ENCODE data around the gene THRB. TPM values are rescaled to one million over a fixed set of nuclear protein-coding genes. Genes with fewer than 3 reads are reported as not detected.

The THRB gene
- total and polyA plus RNA-seq, 5 donors from 2014 or later = 0.30 TPM; not detected in 4

- H3K4me3 Mint-ChIP-seq = no peak overlapping the region
- peaks cover 5% of the 10 kb centered on the region for H3K27me3 Mint-ChIP-seq
- ATAC-seq (ENCODE audit: low read depth in 2 of 2) (no peak), DNase-seq (no peak)
- Histone ChIP-seq H3K4me1 (ENCODE audit: control insufficient read depth, insufficient read depth, low read length, poor library complexity, severe bottlenecking) (no peaks in the 10 kb centered on the region), H3K36me3 (ENCODE audit: control insufficient read depth, insufficient read depth, low read length) (no peaks in the 10 kb centered on the region), H3K27me3 (ENCODE audit: control insufficient read depth, insufficient read depth, low read length) (no peaks in the 10 kb centered on the region), H3K4me3 (ENCODE audit: low read depth, low read length) (no peak overlapping the region), H3K9me3 (ENCODE audit: control insufficient read depth in 2 of 2, low read length in 2 of 2) (no peaks in the 10 kb centered on the region), H3K27ac (ENCODE audit: insufficient read depth, low read length, poor library complexity, severe bottlenecking) (no peak overlapping the region)
- H3K27ac Mint-ChIP-seq = no peak overlapping the region
- peaks cover 0 to 2% (median 0%) of the 10 kb centered on the region in 4 donors for H3K4me1 Mint-ChIP-seq
- H3K9me3 Mint-ChIP-seq = no peaks in the 10 kb centered on the region
- no peaks in the 10 kb centered on the region for H3K36me3 Mint-ChIP-seq
Observed at GRCh38 chr3:24154013-24154695, 340.5 kb downstream of the THRB start.

GRCh38 chr3:24151594-24151993 is 343.1 kb downstream of the THRB start:
- H3K4me1 Mint-ChIP-seq = no peaks in the 10 kb centered on the region
- no peak overlapping the region for H3K4me3 ChIP-seq (ENCODE audit: low read depth, low read length)
- ATAC-seq (ENCODE audit: low read depth in 2 of 2) (no peak), DNase-seq (no peak)
- H3K4me1 ChIP-seq (ENCODE audit: control insufficient read depth, insufficient read depth, low read length, poor library complexity, severe bottlenecking) = no peaks in the 10 kb centered on the region
- no peak overlapping the region for H3K27ac ChIP-seq (ENCODE audit: insufficient read depth, low read length, poor library complexity, severe bottlenecking)
- no peaks in the 10 kb centered on the region for H3K9me3 Mint-ChIP-seq
- no peak overlapping the region for H3K27ac Mint-ChIP-seq
- H3K27me3 Mint-ChIP-seq = peaks cover 5% of the 10 kb centered on the region
- no peaks in the 10 kb centered on the region for H3K9me3 ChIP-seq (ENCODE audit: control insufficient read depth in 2 of 2, low read length in 2 of 2)
- H3K36me3 ChIP-seq (ENCODE audit: control insufficient read depth, insufficient read depth, low read length) = no peaks in the 10 kb centered on the region
- H3K27me3 ChIP-seq (ENCODE audit: control insufficient read depth, insufficient read depth, low read length) = no peaks in the 10 kb centered on the region
- peaks cover under 1% of the 10 kb centered on the region for H3K36me3 Mint-ChIP-seq
- H3K4me3 Mint-ChIP-seq = no peak overlapping the region

- H3K9me3 Mint-ChIP-seq = peaks cover 0 to 2% (median 0%) of the 10 kb centered on the region in 7 donors
- H3K36me3 Mint-ChIP-seq = peaks cover 3% of the 10 kb centered on the region
- H3K4me1 Mint-ChIP-seq = no peaks in the 10 kb centered on the region
- H3K4me3 ChIP-seq (ENCODE audit: low read depth, low read length) = no peak overlapping the region
- no peaks in the 10 kb centered on the region for H3K36me3 ChIP-seq (ENCODE audit: control insufficient read depth, insufficient read depth, low read length)
- no peaks in the 10 kb centered on the region for H3K9me3 ChIP-seq (ENCODE audit: control insufficient read depth in 2 of 2, low read length in 2 of 2)
- no peaks in the 10 kb centered on the region for H3K27me3 ChIP-seq (ENCODE audit: control insufficient read depth, insufficient read depth, low read length)
- H3K27ac ChIP-seq (ENCODE audit: insufficient read depth, low read length, poor library complexity, severe bottlenecking) = no peak overlapping the region
- DNase-seq = no peak
- peaks cover 5% of the 10 kb centered on the region for H3K27me3 Mint-ChIP-seq
- H3K27ac Mint-ChIP-seq = no peak overlapping the region
- H3K4me1 ChIP-seq (ENCODE audit: control insufficient read depth, insufficient read depth, low read length, poor library complexity, severe bottlenecking) = no peaks in the 10 kb centered on the region
- H3K4me3 Mint-ChIP-seq = no peak overlapping the region
- ATAC-seq (ENCODE audit: low read depth in 2 of 2) = no peak
Observed at GRCh38 chr3:24149032-24149431, 345.6 kb downstream of the THRB start.

- Mint-ChIP-seq H3K27ac (no peak overlapping the region), H3K4me3 (no peak overlapping the region), H3K36me3 (peaks cover 3% of the 10 kb centered on the region), H3K4me1 (no peaks in the 10 kb centered on the region), H3K9me3 (peaks cover 0 to 2% (median 0%) of the 10 kb centered on the region in 7 donors), H3K27me3 (peaks cover 4% of the 10 kb centered on the region)
- Histone ChIP-seq H3K27ac (ENCODE audit: insufficient read depth, low read length, poor library complexity, severe bottlenecking) (no peak overlapping the region), H3K9me3 (ENCODE audit: control insufficient read depth in 2 of 2, low read length in 2 of 2) (no peaks in the 10 kb centered on the region), H3K27me3 (ENCODE audit: control insufficient read depth, insufficient read depth, low read length) (no peaks in the 10 kb centered on the region), H3K36me3 (ENCODE audit: control insufficient read depth, insufficient read depth, low read length) (no peaks in the 10 kb centered on the region), H3K4me1 (ENCODE audit: control insufficient read depth, insufficient read depth, low read length, poor library complexity, severe bottlenecking) (no peaks in the 10 kb centered on the region), H3K4me3 (ENCODE audit: low read depth, low read length) (no peak overlapping the region)
- no peak for DNase-seq
- ATAC-seq (ENCODE audit: low read depth in 2 of 2) = no peak
Observed at GRCh38 chr3:24145981-24146822, 348.4 kb downstream of the THRB start.

GRCh38 chr3:24145481-24145880 is 349.2 kb downstream of the THRB start:
- no peak for DNase-seq
- no peak overlapping the region for H3K4me3 Mint-ChIP-seq
- H3K4me3 ChIP-seq (ENCODE audit: low read depth, low read length) = no peak overlapping the region

GRCh38 chr3:24142127-24142526 is 352.5 kb downstream of the THRB start:
- H3K27ac Mint-ChIP-seq = no peak overlapping the region
- no peak overlapping the region for H3K4me3 Mint-ChIP-seq
- H3K27me3 Mint-ChIP-seq = no peaks in the 10 kb centered on the region
- Histone ChIP-seq H3K4me1 (ENCODE audit: control insufficient read depth, insufficient read depth, low read length, poor library complexity, severe bottlenecking) (no peaks in the 10 kb centered on the region), H3K36me3 (ENCODE audit: control insufficient read depth, insufficient read depth, low read length) (no peaks in the 10 kb centered on the region), H3K27me3 (ENCODE audit: control insufficient read depth, insufficient read depth, low read length) (no peaks in the 10 kb centered on the region), H3K9me3 (ENCODE audit: control insufficient read depth in 2 of 2, low read length in 2 of 2) (no peaks in the 10 kb centered on the region), H3K27ac (ENCODE audit: insufficient read depth, low read length, poor library complexity, severe bottlenecking) (no peak overlapping the region), H3K4me3 (ENCODE audit: low read depth, low read length) (no peak overlapping the region)
- no peaks in the 10 kb centered on the region for H3K4me1 Mint-ChIP-seq
- DNase-seq = no peak
- ATAC-seq (ENCODE audit: low read depth in 2 of 2) = no peak
- peaks cover 0 to 2% (median 0%) of the 10 kb centered on the region in 7 donors for H3K9me3 Mint-ChIP-seq
- peaks cover 3% of the 10 kb centered on the region for H3K36me3 Mint-ChIP-seq

More at GRCh38 chr3:24145481-24145880, 349.2 kb downstream of the THRB start:
- Mint-ChIP-seq H3K27ac (no peak overlapping the region), H3K9me3 (peaks cover 0 to 2% (median 0%) of the 10 kb centered on the region in 7 donors), H3K27me3 (no peaks in the 10 kb centered on the region), H3K4me1 (no peaks in the 10 kb centered on the region), H3K36me3 (peaks cover 3% of the 10 kb centered on the region)
- Histone ChIP-seq H3K4me1 (ENCODE audit: control insufficient read depth, insufficient read depth, low read length, poor library complexity, severe bottlenecking) (no peaks in the 10 kb centered on the region), H3K27me3 (ENCODE audit: control insufficient read depth, insufficient read depth, low read length) (no peaks in the 10 kb centered on the region), H3K36me3 (ENCODE audit: control insufficient read depth, insufficient read depth, low read length) (no peaks in the 10 kb centered on the region), H3K9me3 (ENCODE audit: control insufficient read depth in 2 of 2, low read length in 2 of 2) (no peaks in the 10 kb centered on the region), H3K27ac (ENCODE audit: insufficient read depth, low read length, poor library complexity, severe bottlenecking) (no peak overlapping the region)
- no peak for ATAC-seq (ENCODE audit: low read depth in 2 of 2)

GRCh38 chr3:24141548-24141947 is 353.1 kb downstream of the THRB start:
- Histone ChIP-seq H3K4me1 (ENCODE audit: control insufficient read depth, insufficient read depth, low read length, poor library complexity, severe bottlenecking) (no peaks in the 10 kb centered on the region), H3K27ac (ENCODE audit: insufficient read depth, low read length, poor library complexity, severe bottlenecking) (no peak overlapping the region), H3K36me3 (ENCODE audit: control insufficient read depth, insufficient read depth, low read length) (no peaks in the 10 kb centered on the region), H3K27me3 (ENCODE audit: control insufficient read depth, insufficient read depth, low read length) (no peaks in the 10 kb centered on the region), H3K9me3 (ENCODE audit: control insufficient read depth in 2 of 2, low read length in 2 of 2) (no peaks in the 10 kb centered on the region), H3K4me3 (ENCODE audit: low read depth, low read length) (no peak overlapping the region)
- Mint-ChIP-seq H3K36me3 (peaks cover 2% of the 10 kb centered on the region), H3K9me3 (peaks cover 0 to 2% (median 0%) of the 10 kb centered on the region in 7 donors), H3K27ac (no peak overlapping the region), H3K4me1 (no peaks in the 10 kb centered on the region), H3K27me3 (no peaks in the 10 kb centered on the region), H3K4me3 (no peak overlapping the region)
- ATAC-seq (ENCODE audit: low read depth in 2 of 2) = no peak
- DNase-seq = no peak
